ENCODE data around the gene ACAD8. TPM values are rescaled to one million over a fixed set of nuclear protein-coding genes. Genes with fewer than 3 reads are reported as not detected.

The ACAD8 gene
- total and polyA plus RNA-seq, 10 of the 15 experiments (the other 5 are each of a cell fraction or from before 2014, with no cell fraction given) = 9.9 to 34.8 (median 22.2) TPM

DNA sequence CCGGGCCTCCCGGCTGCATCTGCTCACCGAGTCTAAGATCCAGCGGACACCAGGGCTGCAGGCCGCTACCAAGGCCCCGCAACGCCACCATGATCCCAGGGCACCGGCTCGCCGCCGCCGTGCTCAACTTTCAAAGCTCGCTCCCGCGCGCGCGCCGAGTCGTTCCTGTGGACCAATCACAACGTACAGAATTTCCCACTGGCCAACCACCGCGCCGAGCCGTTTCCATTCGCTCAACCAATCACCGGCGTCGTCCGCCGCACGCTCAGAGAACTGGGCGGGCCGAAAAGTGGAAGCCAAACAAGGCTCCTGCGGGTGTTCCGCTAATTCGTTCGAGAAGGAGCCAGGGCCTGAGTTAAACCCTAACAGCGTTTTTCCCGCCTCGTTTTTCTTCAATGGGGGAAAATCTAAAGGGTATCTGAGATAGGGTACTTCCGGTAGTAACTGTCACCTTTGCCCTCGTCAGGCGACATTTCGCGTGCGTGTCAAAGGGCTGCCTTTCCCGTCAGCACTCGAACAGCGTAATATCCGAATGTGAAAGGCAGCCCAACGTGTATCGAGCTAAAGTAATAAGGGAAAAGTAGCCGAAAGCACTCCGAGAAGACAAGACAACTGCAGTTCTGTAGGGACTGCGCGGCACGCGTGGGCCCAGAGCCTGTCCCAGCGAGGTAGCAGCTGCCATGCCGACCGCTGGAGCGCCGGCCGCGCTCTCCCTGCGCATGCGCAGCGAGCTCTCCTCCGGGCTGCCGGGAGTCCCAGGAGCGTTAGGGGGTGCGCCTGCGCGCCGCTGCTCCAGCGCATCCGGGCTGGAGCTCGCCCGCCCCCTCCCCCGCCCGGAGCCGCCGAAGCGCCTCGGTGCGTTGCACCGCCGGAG is 29.3 kb upstream of the ACAD8 start, which contains the start of the genes NCAPD3 and VPS26B:
TSS of gene NCAPD3 (minus strand) at position 132 of the 874 bp plus-strand sequence. CDS start at position 91, 41 bp downstream.
TSS of gene VPS26B (plus strand) at position 836 of the 874 bp plus-strand sequence. CDS start 452 bp downstream, outside the sequence.
- peak; percentile 56 for FAIRE-seq
- peak within 1 kb of the TSS; percentile 91 for H3K27ac ChIP-seq (ENCODE audit: control insufficient read depth, insufficient read depth)
- peaks cover 19% of the 10 kb centered on the region for H3K4me1 ChIP-seq (ENCODE audit: control insufficient read depth, insufficient read depth, low read length)
- no TSS peak for BruUV-seq (replicated peaks)
- no peaks in the 10 kb centered on the region for H3K27me3 ChIP-seq (replicated peaks in 1 of 2; ENCODE audit: control insufficient read depth in 2 of 2, insufficient read depth in 2 of 2, low read length in 1 of 2)
- intact Hi-C loops (cut with micrococcal nuclease; ENCODE audit: unreplicated experiment) (loop anchor here (2.0 kb wide), 2 partner anchors 15 to 29 kb away; partner anchors contain the start of genes ACAD8 and THYN1), in situ Hi-C loops (cut with MboI) (no loop called here)
- ATAC-seq = peak; percentile 90
- H3K9ac ChIP-seq (ENCODE audit: control insufficient read depth, insufficient read depth, low read length) = peak within 1 kb of the TSS; percentile 79
- ChIA-PET CTCF (interaction anchor here (1.1 to 2.5 kb wide), 5 partner anchors 10 to 38 kb away, joined by 3 to 9 read pairs (median 5); no protein-coding TSS in a partner anchor), RAD21 (ENCODE audit: unreplicated experiment) (interaction anchor here (0.5 to 1.6 kb wide), 5 partner anchors 13 to 52 kb away, joined by 3 read pairs; partner anchors contain the start of gene GLB1L3), POLR2A (interaction anchor here (0.6 to 1.9 kb wide), 6 partner anchors 15 to 100 kb away, joined by 3 to 8 read pairs (median 3); partner anchors contain the start of genes ACAD8 and THYN1), SMC1A (ENCODE audit: uncharacterized antibody, unreplicated experiment) (interaction anchor here (0.6 to 1.2 kb wide), 5 partner anchors 12 to 28 kb away, joined by 3 to 4 read pairs (median 3); no protein-coding TSS in a partner anchor)
- peak within 1 kb of the TSS; percentile 97 for H2AFZ ChIP-seq (ENCODE audit: control insufficient read depth, low read depth, low read length)
- no peaks in the 10 kb centered on the region for H3K9me3 ChIP-seq (replicated peaks; ENCODE audit: control insufficient read depth, insufficient read depth, low read length)
- peaks cover 0 to 3% of the 10 kb centered on the region in 2 experiments; a peak in 3 of 4 replicates for H3K36me3 ChIP-seq (ENCODE audit: control insufficient read depth in 2 of 2, insufficient read depth in 2 of 2, low read length in 1 of 2)
- H3K4me3 ChIP-seq = peak within 1 kb of the TSS; percentile 74
- 0 out of 2 replicates have a peak, but pooled peaks cover 7% of the 10 kb centered on the region for H4K20me1 ChIP-seq (ENCODE audit: control insufficient read depth, insufficient read depth)
- peak within 1 kb of the TSS; percentile 96 for H3K4me2 ChIP-seq (ENCODE audit: control insufficient read depth, insufficient read depth)
- peaks cover 29% of the 10 kb centered on the region for H3K79me2 ChIP-seq (ENCODE audit: control insufficient read depth, insufficient read depth, low read length)
- DNase-seq (ENCODE audit: low read depth, low spot score) = peak; percentile 77
- WGBS (ENCODE audit: insufficient coverage, insufficient replicate concordance, low lambda C conversion rate, missing lambda C conversion rate) = 1% methylated on average over 77 of the region's 89 CpGs
- no peak for TF ChIP-seq JUNB (IDR thresholded peaks at IDR 0.05)
- TF ChIP-seq FOS (IDR thresholded peaks at IDR 0.05; ENCODE audit: borderline replicate concordance, extremely low read depth, insufficient read length) = peak; percentile 77
- no peak for TF ChIP-seq JUND (IDR thresholded peaks at IDR 0.05; ENCODE audit: low read depth, low read length)
- no peak for TF ChIP-seq ZNF384 (IDR thresholded peaks at IDR 0.05; ENCODE audit: borderline replicate concordance, low read depth, low read length)
- TF ChIP-seq ASH2L (IDR thresholded peaks at IDR 0.05; ENCODE audit: borderline replicate concordance, low read depth) = no peak; the same call in 1 of the 2 replicates
- TF ChIP-seq TARDBP (IDR thresholded peaks at IDR 0.05; ENCODE audit: borderline replicate concordance) = no peak; the same call in 1 of the 2 replicates
- TF ChIP-seq, protein P1, sequence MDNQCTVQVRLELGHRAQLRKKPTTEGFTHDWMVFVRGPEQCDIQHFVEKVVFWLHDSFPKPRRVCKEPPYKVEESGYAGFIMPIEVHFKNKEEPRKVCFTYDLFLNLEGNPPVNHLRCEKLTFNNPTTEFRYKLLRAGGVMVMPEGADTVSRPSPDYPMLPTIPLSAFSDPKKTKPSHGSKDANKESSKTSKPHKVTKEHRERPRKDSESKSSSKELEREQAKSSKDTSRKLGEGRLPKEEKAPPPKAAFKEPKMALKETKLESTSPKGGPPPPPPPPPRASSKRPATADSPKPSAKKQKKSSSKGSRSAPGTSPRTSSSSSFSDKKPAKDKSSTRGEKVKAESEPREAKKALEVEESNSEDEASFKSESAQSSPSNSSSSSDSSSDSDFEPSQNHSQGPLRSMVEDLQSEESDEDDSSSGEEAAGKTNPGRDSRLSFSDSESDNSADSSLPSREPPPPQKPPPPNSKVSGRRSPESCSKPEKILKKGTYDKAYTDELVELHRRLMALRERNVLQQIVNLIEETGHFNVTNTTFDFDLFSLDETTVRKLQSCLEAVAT (IDR thresholded peaks at IDR 0.05) = peak; percentile 78; the same call in 1 of the 2 replicates
- no peak; the same call in 1 of the 2 replicates for TF ChIP-seq CREB1 (IDR thresholded peaks at IDR 0.05; ENCODE audit: low read depth)
- TF ChIP-seq CHD4 (IDR thresholded peaks at IDR 0.05) = no peak
- TF ChIP-seq ZNF622 (IDR thresholded peaks at IDR 0.05) = no peak
- TF ChIP-seq, protein P2, sequence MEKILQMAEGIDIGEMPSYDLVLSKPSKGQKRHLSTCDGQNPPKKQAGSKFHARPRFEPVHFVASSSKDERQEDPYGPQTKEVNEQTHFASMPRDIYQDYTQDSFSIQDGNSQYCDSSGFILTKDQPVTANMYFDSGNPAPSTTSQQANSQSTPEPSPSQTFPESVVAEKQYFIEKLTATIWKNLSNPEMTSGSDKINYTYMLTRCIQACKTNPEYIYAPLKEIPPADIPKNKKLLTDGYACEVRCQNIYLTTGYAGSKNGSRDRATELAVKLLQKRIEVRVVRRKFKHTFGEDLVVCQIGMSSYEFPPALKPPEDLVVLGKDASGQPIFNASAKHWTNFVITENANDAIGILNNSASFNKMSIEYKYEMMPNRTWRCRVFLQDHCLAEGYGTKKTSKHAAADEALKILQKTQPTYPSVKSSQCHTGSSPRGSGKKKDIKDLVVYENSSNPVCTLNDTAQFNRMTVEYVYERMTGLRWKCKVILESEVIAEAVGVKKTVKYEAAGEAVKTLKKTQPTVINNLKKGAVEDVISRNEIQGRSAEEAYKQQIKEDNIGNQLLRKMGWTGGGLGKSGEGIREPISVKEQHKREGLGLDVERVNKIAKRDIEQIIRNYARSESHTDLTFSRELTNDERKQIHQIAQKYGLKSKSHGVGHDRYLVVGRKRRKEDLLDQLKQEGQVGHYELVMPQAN (conservative IDR thresholded peaks at IDR 0.05) = peak; percentile 92
- TF ChIP-seq ZZZ3 (IDR thresholded peaks at IDR 0.05; ENCODE audit: control insufficient read depth, insufficient read length, low read depth) = no peak
- TF ChIP-seq YBX1 (IDR thresholded peaks at IDR 0.05) = no peak
- peak; percentile 83 for TF ChIP-seq MYC (IDR thresholded peaks at IDR 0.05; ENCODE audit: insufficient read depth, insufficient read length, insufficient replicate concordance, low read length, severe bottlenecking)
- TF ChIP-seq TAF1 (IDR thresholded peaks at IDR 0.05; ENCODE audit: borderline replicate concordance, low read depth, low read length) = peak; percentile 60; the same call in 1 of the 2 replicates
- peak; percentile 84 for TF ChIP-seq IRF3 (IDR thresholded peaks at IDR 0.05)
- TF ChIP-seq PAX8 (IDR thresholded peaks at IDR 0.05) = no peak
- no peak for TF ChIP-seq CBX5 (IDR thresholded peaks at IDR 0.05; ENCODE audit: low read depth)
- peak; percentile 81 for TF ChIP-seq NBN (IDR thresholded peaks at IDR 0.05)

Data from GM12878 (cell line).